Measurements from ENCODE around the gene SEMA7A.

The SEMA7A gene

GRCh38 chr15:74424901-74425528 lies 8.7 kb downstream of the SEMA7A start:
- no peaks in the 10 kb centered on the region for H3K36me3 ChIP-seq (ENCODE audit: control insufficient read depth, low read length)
- H3K9me2 ChIP-seq (replicated peaks; ENCODE audit: control insufficient read depth, low read length), result no peaks in the 10 kb centered on the region
- no peak overlapping the region for H3K27ac ChIP-seq (ENCODE audit: low read depth, low read length)
- peaks cover 98% of the 10 kb centered on the region for H3K27me3 ChIP-seq (ENCODE audit: control insufficient read depth, low read length)
- no peak overlapping the region for H3K4me2 ChIP-seq (ENCODE audit: low read length)
- H4K20me1 ChIP-seq (ENCODE audit: control insufficient read depth, insufficient read depth, low read depth, low read length), result peaks cover 13% of the 10 kb centered on the region; the same call in 1 of the 2 replicates
- no peak for TF ChIP-seq CTCF (IDR thresholded peaks at IDR 0.05; ENCODE audit: low read depth, low read length, poor library complexity, severe bottlenecking)
- TF ChIP-seq EZH2phosphoT487 (IDR thresholded peaks at IDR 0.05; ENCODE audit: borderline replicate concordance, low read length), result no peak
- H3K9me3 ChIP-seq (ENCODE audit: control insufficient read depth, insufficient read depth, low read length), result no peaks in the 10 kb centered on the region
- H3K4me3 ChIP-seq (ENCODE audit: low read length), result no peak overlapping the region
- H3K4me1 ChIP-seq (ENCODE audit: control insufficient read depth, low read length), result peaks cover 13% of the 10 kb centered on the region; the same call in 1 of the 2 replicates
- H3K79me2 ChIP-seq (ENCODE audit: control insufficient read depth, low read length), result no peaks in the 10 kb centered on the region
- H3F3A ChIP-seq (ENCODE audit: control insufficient read depth, insufficient read depth), result no peaks in the 10 kb centered on the region

DNA sequence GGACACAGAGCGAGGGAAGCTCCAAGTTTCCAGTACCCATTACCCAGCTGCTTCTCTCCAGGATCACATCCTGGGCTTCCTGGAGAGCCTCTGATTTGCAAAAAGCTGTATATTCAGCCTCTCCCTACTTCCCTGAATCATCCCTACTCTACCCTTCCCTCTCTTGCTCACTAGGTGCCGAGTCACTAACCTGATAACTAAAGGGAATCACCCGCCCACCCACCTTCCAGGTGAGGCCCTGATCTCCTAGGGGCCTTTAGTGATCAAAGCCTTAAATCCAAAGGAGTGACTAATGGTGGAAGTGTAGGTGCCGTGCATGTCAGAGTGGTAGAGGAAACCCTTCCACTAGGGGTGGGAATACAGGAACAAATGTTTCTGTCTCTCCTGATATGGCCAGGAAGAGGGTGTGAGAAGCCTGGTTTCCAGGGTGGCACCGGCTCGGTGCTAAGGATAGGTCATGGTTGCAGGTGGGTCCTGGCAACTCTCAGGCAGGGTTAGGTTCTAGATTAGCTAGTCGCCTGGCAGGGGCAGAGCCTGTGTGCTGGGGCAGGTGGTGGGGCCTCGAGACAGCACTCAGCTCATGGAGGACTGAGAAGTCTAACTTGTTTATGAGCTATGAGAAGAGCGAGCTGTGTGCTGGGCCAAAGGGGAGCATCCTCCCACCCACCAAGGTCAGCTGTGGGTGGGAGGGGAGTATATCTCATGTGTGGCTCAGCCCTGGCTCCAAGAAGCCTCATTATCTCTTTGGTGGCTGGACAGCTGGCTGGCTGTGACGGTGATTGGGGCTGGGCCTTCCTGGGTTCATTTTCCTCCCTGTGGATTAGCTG lies 10.1 kb downstream of the SEMA7A start:
- H3K79me2 ChIP-seq (ENCODE audit: control insufficient read depth, low read length), result no peaks in the 10 kb centered on the region
- H3K9me3 ChIP-seq (ENCODE audit: control insufficient read depth, insufficient read depth, low read length), result no peaks in the 10 kb centered on the region
- no peaks in the 10 kb centered on the region for H3K36me3 ChIP-seq (ENCODE audit: control insufficient read depth, low read length)
- H3K27ac ChIP-seq (ENCODE audit: low read depth, low read length), result no peak overlapping the region
- H3K4me3 ChIP-seq (ENCODE audit: low read length), result no peak overlapping the region
- no peaks in the 10 kb centered on the region for H3K9me2 ChIP-seq (replicated peaks; ENCODE audit: control insufficient read depth, low read length)
- peaks cover 97% of the 10 kb centered on the region for H3K27me3 ChIP-seq (ENCODE audit: control insufficient read depth, low read length)
- H4K20me1 ChIP-seq (ENCODE audit: control insufficient read depth, insufficient read depth, low read depth, low read length), result peaks cover 13% of the 10 kb centered on the region
- H3K4me2 ChIP-seq (ENCODE audit: low read length), result no peak overlapping the region
- H3K4me1 ChIP-seq (ENCODE audit: control insufficient read depth, low read length), result peaks cover 4% of the 10 kb centered on the region; the same call in 1 of the 2 replicates
- H3F3A ChIP-seq (ENCODE audit: control insufficient read depth, insufficient read depth), result no peaks in the 10 kb centered on the region
- TF ChIP-seq CTCF (IDR thresholded peaks at IDR 0.05; ENCODE audit: low read depth, low read length, poor library complexity, severe bottlenecking) (no peak), EZH2phosphoT487 (IDR thresholded peaks at IDR 0.05; ENCODE audit: borderline replicate concordance, low read length) (no peak)

- H3K4me2 ChIP-seq (ENCODE audit: low read length), result no peak overlapping the region
- H3K79me2 ChIP-seq (ENCODE audit: control insufficient read depth, low read length), result no peaks in the 10 kb centered on the region
- TF ChIP-seq CTCF (IDR thresholded peaks at IDR 0.05; ENCODE audit: low read depth, low read length, poor library complexity, severe bottlenecking) (no peak), EZH2phosphoT487 (IDR thresholded peaks at IDR 0.05; ENCODE audit: borderline replicate concordance, low read length) (no peak)
- no peaks in the 10 kb centered on the region for H3K4me1 ChIP-seq (ENCODE audit: control insufficient read depth, low read length)
- H3K9me2 ChIP-seq (replicated peaks; ENCODE audit: control insufficient read depth, low read length), result no peaks in the 10 kb centered on the region
- H3K36me3 ChIP-seq (ENCODE audit: control insufficient read depth, low read length), result no peaks in the 10 kb centered on the region
- H3K4me3 ChIP-seq (ENCODE audit: low read length), result no peak overlapping the region
- peaks cover 97% of the 10 kb centered on the region for H3K27me3 ChIP-seq (ENCODE audit: control insufficient read depth, low read length)
- no peaks in the 10 kb centered on the region for H3F3A ChIP-seq (ENCODE audit: control insufficient read depth, insufficient read depth)
- H3K9me3 ChIP-seq (ENCODE audit: control insufficient read depth, insufficient read depth, low read length), result no peaks in the 10 kb centered on the region
- no peak overlapping the region for H3K27ac ChIP-seq (ENCODE audit: low read depth, low read length)
- H4K20me1 ChIP-seq (ENCODE audit: control insufficient read depth, insufficient read depth, low read depth, low read length), result peaks cover 16% of the 10 kb centered on the region
Measured at GRCh38 chr15:74422652-74423430, 10.9 kb downstream of the SEMA7A start.
